HG03280 (cell line): ENCODE data around the gene AP1M1.

Experiments used
- ATAC-seq: cut with Tn5 transposase; IDR thresholded peaks from one replicate; pipeline ENCODE4 v1.9.1; 2021; ENCODE audit warnings: mild to moderate bottlenecking, moderate library complexity; ENCODE audit not compliant: unreplicated experiment

The AP1M1 gene

DNA sequence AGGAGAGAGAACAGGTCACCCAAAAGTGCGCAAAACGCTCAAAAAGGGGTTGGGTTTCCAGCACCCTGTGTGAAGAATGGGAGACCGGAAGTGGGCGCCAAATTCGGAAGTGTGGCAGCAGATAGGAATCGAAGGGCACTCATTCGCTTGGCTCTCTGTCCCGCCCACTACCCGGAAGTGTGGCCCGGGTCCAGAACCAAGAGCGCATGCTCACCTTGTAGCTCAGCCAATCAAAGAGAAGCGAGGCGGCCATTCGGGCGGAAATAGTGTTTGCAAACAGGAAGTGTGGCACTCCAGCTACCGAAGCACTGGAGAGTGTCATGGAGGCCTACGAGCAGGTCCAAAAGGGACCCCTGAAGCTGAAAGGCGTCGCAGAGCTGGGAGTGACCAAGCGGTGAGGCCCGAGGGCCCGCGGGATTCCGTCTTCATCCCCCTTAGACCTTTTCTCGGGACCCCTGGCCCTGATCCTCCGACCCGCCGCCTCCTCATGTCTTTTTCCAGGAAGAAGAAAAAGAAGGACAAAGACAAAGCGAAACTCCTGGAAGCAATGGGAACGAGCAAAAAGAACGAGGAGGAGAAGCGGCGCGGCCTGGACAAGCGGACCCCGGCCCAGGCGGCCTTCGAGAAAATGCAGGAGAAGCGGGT is 12.5 kb upstream of the AP1M1 start, which contains the start of gene FAM32A:
TSS of gene FAM32A (plus strand) at position 288 of the 645 bp plus-strand sequence. CDS start at position 321, 33 bp downstream.
- ATAC-seq, result peak; percentile 86

DNA sequence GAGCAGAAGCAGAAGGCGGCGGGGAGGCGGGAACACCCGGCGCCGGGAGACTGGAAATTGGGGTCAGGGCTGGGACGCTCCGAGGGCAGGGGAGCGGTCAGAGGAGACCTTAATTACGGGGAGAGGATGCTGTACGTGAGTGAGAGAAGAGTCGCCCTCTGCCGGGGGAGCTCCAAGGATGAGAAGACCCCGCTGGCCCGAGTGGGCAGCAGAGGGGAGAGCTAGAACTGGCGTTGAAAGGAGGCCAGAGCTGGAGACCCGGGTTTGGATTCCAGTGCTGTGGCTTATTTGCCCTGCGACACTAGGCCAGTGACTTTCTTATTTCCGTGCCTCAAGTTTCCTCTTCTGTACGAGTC is 12.0 kb upstream of the AP1M1 start:
- ATAC-seq, result peak; percentile 14

DNA sequence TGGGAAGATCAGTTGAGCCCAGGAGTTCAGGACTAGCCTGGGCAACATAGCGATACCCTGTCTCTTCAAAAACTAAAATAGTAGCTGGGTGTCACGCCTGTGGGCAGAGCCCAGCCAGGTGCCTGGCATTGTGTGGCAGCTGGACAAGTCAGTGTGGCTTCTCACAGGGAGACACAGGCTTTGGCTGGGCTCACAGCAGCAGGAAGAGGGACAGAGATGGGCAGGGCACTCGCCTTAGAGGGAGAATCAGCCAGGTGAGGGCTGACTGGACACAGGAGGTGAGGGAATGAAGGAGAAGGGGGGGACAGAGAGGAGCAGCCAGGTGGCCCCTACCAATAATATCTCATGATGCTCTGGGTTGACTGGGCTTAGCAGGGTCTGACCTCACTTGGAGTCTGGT is 9.2 kb upstream of the AP1M1 start:
- ATAC-seq, result no peak

DNA sequence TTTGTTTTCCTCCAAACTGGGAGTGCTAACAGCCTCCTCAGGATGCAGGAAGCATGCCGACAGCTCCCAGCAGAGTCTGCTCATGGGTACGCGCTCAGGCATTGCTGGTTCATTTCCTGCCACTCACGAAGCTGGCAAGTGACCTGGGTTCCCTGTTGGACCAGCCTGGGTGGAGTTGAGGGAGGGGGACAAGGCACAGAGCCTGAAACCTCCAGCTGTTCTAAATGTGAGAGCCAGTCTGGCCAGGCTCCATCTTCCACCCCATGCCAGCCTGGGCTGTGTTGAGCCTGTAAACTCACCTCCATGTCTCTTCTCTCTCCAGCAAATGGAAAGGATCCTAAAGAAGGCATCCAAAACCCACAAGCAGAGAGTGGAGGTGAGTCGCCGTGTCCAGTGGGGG is 7.5 kb upstream of the AP1M1 start:
- ATAC-seq, result no peak

DNA sequence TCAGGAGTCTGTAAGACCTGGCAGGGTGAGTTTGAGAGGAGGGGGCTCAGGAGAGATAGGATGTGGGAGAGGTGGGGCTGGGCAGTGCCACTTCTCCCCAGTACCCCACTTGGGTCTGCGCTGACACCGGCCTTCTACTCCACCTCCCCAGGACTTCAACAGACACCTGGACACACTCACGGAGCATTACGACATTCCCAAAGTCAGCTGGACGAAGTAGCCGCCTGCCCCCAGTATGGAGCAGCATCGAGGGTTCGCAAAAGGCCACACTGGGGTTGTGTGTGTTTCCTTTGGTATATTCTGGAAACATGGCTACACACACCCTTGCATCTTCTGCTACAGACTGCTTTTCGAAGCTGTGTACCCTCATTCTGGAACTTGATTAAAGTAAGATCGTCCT is 7.0 kb upstream of the AP1M1 start:
- ATAC-seq, result no peak

DNA sequence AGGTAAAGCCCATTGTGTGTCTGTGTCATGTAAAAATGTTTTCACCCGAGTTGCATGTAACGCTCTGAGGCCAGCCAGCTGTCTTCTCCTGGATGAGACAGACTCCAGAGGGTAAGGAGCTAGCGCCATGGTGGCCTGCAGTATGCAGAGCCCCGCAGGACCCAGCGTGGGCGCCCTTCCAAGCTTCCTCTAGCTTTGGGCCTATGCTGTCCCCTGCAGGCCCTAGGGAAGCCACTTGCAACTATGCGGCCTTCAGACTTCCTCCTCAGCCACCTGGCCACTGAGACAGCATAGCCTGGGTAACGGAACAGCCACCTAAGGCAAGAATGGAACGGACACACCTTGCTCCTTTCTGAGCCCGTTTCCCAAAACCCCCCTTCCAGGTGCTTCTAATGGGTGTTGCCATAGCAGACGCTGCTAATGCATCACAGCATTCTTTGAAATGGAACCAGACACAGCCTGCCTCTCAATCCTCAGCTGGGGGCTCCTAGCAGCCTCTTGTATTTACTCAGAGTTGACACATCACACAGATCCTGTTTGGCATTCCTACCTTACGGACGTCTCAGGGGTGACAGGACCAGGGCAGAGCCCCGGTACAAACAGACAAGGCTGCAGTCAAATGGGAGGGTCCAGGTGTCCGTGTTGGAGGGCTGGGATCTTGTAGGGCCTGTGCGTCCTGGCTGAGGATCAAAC is 6.3 kb upstream of the AP1M1 start:
- no peak for ATAC-seq

DNA sequence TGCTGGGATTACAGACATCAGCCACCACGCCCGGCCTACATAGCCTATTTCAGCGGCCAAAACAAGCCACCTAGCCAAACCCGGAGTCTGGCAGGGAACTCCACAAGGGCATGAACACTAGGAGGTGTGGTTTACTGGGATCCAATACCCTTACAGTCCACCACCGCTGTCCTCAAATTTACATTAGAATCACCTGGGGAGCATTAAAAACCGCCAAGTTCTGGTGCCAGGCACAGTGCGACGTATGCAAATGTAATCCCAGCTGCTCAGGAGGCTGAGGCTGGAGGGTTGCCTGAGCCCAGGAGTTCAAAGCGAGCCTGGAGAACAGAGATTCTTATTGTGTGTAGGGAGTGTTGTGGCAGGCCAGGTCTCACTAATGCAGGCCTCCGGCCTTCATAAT is 4.2 kb upstream of the AP1M1 start:
- no peak for ATAC-seq

DNA sequence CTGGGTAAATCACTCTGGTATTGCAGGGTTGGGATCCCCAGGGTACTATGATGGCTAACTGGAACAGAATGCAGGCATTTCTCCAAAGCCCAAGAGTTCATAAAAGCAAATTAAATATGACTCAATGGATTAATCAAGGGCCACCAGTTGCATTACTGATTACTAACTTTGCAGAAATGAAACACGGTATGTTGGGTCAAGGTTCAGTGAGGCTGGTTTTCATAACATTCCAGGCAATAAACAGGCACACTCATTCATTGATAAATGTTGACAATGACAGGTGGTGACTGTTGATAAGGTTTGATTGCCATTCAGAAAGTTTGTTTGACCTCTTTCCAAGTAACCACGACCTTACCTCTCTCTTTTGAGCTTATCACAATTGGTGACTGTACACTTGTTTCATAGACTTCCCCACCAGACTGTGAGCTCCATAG is 506 bp upstream of the AP1M1 start:
- no peak for ATAC-seq

DNA sequence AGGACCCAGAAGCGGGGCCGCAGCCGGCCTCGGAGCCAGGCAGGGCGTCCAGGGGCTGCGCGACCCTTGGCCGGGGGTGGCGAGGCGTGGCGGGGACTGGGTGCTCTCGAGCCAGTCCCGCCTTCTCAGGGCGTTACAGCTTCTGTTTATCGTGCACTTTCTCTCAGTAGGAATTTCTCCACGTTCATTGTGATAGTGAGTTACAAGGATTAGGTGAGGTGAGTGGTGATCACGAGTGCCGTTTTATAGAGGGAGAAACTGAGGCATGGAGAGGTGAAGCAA is 600 bp downstream of the AP1M1 start:
- peak; percentile 10 for ATAC-seq

DNA sequence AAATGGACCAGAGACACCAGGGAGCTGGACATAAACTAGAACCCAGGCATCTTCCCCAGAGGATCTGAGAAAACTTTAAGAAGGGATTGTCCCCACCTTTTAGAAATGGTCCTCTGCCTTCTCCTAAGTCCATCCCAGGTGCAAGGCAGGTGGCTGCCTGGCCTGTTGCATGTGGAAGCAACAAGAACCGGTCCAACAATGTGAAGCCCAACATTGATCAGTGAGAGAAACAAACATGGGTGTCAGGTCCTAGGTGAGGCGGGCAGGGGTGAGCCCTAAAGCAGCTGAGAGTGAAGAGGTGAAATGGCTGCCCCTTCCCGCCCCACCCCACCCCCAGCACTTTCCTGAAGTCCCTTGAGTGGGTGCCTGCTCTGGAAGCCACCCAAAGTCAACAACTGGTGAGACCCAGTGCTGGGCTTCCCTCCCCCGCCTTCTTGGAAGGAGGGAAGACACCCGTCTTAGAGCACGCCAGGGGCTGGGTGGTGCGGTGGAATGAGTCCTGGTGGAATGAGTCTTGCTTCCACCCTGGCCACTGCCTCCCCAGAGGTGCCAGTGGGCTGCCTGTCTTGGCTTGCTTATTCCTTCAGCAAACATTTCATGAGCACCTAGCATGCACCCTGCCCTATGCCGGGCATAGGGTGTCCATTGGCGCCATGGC is 1.7 kb downstream of the AP1M1 start:
- ATAC-seq, result no peak

DNA sequence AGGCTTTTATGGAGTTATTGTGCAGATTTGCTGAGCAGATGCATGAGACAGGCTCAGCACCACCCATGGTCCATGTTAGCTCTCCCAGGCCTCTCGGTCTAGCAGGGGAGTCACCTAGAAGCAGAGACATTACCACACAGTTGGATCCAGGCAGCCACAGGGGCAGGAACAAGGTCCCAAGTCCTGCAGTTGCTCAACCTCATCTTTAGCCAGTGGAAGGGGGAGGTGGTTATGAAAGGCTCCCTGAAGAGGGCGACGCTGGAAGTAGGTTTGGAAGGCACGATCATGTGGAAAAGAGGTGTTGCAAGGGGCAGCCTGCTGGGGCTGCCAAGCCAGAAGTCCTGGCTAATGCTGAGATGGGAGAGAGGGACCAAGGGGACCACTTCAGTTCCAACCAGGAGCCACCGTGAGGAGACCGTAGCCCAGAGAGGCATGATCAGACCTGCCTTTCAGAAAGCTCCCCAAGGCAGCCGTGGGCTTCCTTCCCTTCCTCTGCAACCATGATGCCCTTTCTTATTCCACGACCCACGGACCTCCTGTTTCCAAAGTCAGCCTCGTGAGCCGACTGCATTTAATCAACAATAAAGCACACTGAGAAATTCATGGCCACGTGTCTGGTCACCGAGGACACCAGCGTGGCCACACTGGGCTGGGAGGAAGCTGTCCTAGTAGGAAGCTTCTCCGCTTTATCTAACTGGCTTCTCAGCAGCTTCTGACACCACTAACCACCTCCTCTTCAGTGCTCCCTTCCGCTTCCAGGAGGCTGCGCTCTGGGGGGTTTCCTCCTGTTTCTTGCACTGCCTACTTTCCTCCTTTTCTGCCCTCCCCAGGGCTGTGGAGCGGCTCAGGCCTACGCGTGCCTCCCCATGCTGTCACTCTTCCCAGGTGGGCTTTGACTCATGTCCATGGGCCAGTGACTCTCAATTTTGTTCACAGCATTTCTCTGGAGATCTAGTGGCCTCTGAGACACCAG is 2.6 kb downstream of the AP1M1 start:
- ATAC-seq, result no peak

DNA sequence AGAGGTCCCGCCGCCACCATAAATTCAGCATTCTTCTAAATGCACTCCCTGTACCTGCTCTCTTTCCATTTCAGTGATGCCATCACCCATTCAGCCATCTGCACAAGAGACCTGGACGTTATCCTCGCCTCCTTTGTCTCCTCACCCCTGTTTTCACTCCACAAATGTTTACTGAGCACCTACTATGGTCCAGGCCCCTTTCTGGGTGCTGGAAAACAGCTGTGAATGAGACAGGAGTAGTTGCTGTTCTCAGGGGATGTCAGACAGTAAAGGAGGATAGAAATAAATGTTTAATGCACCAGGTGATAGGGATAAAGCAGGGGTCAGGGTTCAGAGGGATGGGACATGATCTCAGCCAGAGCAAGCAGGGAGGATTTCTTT is 3.3 kb downstream of the AP1M1 start:
- no peak for ATAC-seq

DNA sequence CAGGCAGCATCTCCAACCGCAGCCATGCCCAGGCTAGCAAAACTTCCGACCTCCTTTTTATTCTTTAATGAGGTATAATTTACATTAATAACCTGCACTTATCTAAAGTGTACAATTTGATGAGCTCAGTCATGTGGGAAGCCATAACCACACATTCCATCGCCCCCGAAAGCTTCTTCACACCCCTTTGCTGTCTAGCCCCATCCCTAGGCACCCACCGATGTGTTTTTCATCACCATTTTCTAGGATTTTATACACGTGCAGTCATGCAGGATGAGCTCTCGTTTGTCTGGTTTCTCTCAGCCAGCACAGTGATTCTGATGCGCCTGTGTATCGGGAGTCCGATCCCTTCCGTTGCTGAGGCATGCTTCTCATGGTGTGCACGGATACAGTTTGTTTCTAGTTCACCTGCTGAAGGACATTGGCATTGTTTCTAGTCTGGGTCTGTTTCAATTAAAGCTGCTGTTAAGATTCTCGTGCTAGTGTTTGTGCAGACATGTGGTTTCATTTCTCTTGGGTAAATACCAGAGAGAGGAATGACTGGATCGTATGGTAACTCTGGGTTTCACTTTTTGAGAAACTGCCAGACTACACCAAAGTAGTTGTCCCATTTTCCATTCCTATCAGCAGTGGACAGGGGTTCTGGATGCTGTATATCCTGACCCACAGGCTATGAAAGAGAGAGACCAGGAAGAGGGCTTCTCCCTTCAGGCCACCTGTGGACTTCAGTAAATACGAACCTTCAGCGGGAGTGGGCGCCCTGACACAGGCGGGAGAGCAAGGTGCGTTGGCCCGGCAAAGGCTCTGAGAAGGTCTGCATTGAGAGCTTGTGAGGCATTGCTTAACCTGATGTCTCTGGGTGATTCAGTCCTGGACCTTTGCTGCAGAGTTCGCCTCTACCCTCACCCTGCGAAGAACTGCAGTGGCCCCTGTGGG is 4.9 kb downstream of the AP1M1 start:
- ATAC-seq, result no peak

DNA sequence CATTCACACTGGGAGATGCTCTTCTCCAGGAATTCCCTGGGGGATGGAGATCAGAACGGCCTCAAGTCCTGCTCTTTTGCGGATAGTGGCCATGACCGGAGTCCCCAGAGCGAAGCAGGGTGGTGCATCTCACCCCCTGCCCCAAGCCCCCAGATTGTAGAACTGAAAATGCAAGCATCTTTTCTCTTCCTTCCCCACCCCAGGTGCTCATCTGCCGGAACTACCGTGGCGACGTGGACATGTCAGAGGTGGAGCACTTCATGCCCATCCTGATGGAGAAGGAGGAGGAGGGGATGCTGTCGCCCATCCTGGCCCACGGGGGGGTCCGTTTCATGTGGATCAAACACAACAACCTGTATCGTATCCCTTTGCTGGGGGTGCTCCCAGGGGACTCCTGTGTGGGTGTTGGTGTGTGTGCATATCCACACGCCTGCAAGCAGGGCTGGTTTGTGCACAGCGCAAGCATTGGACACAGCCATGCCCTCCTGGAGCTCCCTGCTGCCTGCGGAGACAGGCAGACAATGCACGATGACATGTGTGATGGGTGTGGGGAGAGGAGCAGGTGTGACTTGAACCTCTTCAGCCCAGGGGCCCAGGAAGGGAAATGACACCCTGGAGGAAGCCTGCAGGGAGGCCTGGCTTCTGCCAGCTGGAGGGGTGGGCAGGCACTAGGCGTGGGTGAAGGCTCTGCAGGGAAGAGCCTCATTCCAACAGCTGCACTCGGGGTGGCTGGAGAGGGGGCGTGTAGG is 5.7 kb downstream of the AP1M1 start:
- ATAC-seq, result no peak

DNA sequence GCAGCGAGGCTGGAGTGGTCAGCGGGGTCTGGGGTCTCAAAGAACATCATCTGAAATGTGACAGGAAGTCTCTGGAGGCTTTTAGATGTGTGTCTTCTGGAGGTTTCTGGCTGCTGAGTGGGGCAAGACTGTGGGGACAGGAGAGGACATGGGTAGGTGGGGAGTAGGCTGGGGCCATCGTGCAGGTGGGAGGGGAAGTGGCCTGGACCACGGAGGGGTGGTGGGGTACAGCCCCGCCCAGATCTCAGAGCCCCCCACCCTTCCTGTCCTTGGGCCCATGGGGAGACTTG is 6.2 kb downstream of the AP1M1 start:
- ATAC-seq, result no peak

DNA sequence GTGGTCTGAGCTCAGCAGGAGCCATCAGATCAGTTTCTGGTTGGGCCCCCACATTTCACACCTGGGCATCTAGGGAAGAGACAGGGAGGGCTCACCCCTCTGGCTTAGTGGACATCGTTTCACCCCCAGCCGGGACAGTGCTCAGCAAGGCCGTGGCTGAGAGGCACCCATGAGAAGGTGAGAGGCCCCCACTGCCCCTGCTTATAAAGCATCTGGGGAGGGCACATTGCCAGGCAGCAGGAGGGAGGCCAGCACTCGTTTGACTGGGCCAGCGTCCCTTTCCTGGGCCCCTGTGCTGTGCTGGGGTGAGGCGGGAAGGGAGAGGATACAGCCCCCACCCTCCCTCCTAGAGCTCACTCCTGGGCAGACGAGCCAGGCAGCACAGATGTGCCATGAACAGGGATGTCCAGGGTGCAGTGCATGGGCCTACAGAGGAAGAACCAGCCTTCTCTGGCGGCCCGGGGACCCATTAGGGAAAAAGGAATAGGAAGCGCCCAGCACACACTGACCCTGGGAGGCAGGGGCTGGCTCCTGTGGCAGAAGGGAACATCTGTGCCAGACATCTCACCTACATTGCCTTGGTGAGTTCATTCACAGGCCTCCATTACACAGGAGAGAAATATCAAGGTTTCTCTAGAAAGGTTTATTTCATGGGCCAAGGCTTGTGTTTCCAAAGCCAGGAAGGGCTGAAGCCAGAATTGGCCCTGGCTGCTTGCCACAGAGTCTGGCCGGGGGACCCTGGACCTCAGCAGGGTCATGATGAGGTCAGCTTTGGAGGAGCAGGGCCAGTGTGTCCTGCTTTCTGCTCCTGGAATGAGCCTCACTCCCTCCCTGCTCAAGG is 7.7 kb downstream of the AP1M1 start:
- no peak for ATAC-seq

DNA sequence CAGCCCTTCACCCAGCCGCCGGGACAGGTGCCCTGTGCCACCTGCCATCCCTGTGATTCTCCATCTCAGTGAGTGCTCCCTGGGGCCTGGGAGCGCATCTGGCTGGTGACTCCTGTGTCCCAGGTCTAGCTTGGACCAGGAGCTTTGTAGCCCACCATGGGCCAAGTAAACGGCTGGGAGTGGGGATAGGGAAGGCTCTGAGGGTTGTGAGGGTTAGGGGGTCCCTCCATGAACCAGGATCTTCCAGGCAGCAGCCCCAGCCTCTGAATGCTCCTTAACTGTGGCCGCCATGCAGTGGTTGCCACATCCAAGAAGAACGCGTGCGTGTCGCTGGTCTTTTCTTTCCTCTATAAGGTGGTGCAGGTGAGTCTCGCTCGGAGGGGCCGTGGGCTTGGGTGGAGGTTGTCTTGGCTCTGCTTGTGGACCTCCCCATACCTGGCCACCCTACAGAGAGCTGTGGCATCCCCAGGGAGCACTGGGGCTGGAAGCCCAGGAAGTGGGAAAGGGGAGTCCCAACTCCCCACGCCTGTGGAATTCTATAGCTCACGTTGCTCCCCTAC is 8.4 kb downstream of the AP1M1 start:
- no peak for ATAC-seq

DNA sequence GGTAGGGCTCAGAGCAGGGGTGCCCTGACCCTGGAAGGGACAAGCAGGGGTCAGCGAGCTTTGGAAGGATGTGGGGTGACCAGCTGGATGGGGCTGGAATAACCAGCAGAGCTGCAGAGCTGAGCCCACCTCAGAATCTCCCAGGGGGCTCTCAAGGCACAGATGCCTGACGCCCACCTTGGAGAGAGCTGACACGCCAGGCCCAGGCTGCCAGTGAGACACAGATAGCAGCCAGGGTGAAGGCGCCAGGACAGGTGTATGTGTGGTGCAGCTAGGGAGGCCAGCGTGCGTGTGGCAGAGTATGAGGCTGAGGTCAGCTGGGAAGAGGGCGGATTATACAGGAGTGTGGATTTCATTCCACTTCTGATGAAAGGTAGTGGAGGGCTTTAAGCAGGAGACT is 8.9 kb downstream of the AP1M1 start:
- no peak for ATAC-seq

DNA sequence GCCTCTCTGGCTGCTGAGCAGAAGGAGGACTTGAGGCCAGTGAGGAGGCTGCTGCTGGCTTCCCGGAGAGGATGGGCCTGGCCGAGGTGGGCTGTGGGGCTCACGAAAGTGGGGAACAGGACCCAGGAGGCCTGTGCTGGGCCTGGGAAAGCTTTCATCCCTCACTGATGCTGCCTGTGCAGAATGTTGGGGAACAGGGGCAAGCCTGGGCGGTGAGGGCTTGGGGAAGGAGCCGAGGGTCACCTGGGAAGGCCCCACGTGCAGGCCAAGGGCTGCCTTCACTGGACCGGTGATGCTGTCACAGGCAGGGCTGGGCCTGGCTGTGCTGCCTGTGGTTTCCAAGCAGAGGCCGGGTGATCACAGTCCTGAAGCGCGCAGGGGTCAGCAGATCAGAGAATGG is 9.4 kb downstream of the AP1M1 start:
- ATAC-seq, result no peak
